Measurements from ENCODE around the gene NECAB2.
"Not testable (repeated sequence)": the region's sequence is repeated elsewhere in the genome, so short reads cannot be mapped to it uniquely, and the experiment has no call there.

NECAB2 gene

DNA sequence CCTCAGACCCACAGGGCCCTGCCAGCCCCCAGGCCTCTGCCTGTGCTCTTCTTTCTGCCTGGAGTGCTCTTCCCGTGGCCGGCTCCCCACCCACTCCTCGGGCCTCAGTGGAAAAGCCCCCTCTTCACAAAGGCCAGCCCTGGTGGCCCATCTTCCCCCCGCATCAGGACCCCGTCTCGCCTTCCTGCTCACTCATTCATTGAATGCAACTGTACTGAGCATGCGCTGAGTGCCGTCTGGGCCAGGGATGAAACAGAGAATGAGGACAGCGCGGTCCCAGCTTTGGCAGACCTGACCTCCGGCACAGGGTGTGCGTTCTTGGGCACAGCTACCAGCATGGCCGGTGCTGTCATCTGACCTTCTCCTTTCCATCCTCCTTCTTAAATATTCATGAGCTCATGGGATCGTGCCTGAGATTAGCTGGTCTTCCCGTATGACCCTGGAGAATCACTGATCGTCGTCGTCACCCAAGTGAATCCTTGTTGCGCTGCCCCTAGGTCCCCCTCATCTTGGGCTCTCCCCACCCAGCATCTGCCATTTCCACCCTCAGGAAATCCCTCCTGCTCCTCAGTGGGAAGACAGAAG is 31.4 kb upstream of the NECAB2 start:
- no peak for DNase-seq (ENCODE audit: low spot score)

DNA sequence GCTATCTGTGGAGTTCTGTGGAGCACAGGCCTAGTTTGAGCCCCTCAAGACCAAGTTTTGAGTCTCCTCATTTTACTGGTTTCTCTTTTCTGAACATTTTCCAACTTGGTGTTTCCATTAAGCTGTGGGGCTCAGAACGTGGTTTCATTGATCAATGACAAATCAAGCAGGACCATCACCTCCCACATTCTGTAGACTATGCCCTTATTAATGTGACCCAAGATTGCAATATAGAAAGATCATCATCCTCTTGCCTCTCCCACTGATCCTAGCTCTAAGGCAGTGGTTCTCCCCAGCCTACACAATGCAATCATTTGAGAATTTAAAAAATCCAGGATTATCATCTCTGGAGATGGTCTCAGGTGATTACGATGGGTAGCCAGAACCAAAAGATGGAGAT is 30.8 kb upstream of the NECAB2 start:
- DNase-seq (ENCODE audit: low spot score): no peak

DNA sequence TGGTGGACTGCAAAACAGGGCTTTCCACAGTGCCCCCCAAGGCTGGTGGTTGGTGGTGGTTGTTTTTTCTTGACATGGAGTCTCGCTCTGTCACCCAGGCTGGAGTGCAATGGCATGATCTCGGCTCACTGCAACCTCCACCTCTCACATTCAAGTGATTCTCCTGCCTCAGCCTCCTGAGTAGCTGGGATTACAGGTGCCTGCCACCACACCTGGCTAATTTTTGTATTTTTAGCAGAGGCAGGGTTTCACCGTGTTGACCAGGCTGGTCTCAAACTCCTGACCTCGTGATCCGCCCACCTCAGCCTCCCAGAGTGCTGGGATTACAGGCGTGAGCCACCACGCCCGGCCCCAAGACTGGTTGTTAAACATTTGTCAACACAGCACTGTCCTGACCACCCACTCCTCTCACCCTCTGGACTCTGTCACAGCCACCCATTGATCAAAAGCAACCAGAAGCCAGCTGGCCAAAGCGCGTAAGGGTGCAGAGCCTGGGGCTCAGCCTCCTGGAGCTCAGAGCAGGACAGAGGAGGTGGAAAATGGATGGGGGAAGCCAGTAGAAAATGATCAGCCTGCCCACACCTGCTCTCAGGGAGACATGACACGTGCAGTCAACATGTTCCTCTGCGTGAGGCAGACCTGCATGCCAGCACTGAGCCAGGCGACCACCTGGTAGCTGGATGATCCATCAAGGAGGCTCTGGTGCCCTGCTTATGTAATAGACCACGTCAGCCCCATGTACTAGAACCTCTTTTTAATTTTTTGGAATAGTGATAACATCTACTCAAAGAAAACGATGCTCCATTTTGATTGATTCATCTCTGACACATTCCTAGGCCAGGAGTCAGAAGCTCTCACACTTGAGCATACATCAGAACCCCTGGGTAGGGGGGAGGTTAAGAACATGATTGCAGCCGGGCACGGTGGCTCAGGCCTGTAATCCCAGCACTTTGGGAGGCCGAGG is 29.8 kb upstream of the NECAB2 start:
- no peak for DNase-seq (ENCODE audit: low spot score)

DNA sequence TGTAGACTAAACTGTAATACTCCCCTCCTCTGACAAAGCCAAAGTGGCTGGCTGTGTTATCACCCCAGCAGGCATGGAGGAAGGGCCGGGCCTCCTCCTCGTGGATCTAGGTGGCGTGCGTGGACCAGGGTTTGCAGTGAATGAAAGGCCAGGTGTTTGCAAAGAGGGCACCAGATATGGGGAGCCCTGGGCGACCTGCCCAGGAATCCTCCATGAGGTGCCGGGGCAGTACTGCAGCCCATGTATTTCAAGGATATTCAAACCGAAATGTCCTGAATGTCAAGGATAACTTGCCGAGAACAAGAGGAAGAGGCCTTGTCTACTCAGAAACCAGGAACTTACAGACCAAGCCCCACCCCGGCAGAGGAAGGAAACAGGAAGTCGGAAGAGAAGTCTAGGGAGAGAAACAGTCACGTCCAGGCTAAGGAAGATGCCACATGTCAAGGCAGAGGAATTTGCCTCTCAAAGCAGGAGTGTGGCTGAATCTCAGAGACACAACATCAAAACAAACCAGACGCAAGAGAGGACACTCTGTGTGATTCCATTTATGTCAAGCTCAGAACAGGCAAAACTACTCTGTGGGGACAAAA is 28.7 kb upstream of the NECAB2 start:
- no peak for DNase-seq (ENCODE audit: low spot score)

DNA sequence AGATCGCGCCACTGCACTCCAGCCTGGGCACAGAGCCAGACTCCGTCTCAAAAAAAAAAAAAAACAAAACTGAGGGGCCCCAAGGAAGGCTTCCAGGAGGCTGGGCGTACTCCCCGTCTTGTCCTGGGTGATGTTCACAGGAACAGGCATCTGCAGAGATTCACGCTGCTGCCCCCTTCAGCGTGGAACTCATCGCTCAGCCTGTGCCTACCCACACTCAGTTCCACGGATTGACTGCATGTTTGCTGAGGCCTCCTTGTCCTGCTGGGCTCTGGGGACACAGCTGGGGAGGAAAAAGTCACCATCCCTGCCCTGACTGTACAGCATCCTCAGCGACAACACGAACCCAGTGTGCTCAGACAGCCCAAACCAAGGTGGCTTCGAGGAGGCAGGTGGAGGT is 27.9 kb upstream of the NECAB2 start:
- DNase-seq (ENCODE audit: low spot score): no peak

DNA sequence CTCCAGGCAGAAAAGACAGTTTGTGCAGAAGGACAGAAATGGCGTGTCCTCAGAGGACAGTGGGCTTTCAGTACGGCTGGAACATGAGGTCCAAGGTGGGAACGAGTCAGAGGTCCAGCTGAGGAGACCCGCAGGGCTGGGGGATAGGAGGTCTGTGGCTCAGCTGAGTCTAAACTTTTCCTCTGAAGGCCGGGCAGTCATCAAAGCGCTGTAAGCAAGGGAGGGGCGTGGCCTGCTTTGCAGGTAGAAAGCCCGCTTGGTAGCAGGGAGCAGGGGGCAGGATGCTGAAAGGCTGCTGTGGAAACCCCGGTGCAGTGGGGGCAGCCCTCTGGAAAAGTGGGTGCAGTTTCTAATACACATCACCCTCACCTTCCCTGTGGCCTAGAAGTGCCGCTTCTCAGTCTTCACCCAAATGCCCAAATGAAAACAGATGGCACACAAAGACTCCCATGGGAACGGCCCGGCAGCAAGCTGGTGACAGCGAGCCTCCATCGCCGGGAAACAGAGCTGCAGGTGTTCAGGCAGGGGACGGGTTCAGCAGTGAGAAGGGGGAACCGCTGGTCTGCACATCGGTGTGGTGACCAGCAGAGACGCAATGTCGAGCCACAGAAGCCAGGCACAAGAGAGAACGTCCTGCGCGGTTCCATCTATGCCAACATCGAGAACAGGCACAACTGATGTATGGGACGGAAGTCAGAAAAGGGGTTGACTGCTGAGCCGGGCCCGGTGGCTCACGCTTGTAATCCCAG is 27.2 kb upstream of the NECAB2 start:
- DNase-seq (ENCODE audit: low spot score): no peak

DNA sequence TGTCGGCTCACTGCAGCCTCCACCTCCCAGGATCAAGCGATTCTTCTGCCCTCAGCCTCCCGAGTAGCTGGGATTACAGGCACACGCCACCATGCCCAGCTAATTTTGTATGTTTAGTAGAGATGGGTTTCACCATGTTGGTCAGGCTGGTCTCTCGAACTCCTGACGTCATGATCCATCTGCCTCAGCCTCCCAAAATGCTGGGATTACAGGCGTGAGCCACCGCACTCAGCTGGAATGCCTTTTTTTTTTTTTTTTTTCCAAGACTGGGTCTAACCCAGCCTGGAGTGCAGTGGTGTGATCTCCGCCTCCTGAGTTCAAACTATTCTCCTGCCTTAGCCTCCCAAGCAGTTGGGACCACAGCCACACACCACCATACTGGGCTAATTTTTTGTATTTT is 26.5 kb upstream of the NECAB2 start:
- not testable (repeated sequence) for DNase-seq (ENCODE audit: low spot score)

DNA sequence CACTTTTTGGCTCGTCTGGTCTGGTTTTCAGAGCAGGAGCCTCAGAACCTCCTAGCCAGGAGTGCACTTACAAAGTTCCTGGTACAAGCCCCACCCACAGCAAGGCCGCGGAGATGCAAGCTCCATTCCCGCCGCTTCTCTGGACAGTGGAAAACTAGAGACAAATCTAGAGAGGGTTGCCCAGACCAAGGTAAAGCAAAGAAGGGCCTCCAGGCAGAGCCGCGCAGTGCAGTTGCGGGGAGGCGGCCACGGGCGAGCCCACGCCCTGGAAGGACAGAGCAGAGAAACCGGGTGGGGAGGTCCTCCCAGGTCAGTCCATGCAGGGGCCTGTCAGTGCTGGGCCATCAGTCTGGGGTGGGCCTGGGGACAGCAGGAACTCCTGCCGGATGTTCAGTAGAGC is 26.0 kb upstream of the NECAB2 start:
- no peak for DNase-seq (ENCODE audit: low spot score)

DNA sequence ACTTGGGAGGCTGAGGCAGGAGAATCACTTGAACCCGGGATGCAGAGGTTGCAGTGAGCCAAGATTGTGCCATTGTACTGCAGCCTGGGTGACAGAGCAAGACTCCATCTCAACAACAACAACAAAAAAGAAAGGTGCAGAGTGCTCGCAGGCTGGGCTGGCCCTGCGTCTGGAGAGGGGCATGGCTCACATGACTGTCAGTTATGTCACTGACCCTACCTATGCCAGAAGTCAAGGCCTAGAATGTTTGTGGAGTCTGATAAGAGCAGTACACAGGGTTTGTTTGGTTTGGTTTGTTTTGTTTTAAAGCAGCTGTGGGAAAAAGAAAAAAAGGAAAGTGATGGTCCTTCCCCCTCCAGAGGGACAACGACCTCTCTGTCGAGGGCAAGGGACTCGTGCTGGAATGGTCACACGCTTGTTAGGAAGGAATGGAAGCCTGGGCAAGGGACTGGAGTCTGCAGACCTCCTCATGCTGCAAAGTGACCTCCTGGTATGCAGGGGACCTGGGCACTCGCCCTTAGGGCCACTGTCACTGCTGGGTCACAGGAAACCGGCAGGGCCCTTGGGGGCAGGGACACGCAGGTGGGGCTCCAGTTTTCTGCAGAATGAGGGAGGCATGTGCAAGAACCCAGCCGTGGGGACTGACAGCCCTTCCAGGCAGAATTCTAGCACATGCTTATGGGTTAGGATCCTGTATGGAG is 25.1 kb upstream of the NECAB2 start:
- DNase-seq (ENCODE audit: low spot score): no peak

DNA sequence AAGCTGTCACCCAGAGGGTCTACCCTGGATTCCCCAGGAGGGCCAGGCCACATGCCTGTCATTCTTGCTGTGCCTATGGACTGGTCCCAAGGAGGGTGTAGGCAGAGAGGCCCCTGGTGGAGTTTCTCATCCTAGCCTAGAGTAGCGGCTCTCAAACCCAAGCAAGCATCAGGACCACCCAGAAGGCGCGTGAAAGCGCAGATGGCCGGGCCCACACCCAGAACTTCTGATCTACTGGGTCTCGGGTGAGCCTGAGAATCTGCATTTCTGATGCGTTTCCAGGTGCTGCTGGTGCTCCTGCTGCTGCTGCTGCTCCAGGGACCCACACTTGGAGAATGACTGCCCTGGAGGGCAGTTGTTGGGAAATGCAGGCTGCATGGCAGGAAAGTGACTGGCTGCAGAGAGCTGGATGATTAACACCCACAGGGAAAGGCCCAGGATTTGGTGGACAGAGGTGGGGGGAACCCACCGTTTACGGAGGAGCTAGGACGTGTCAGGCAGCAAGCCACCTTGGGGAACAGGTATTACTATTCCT is 24.5 kb upstream of the NECAB2 start:
- no peak for DNase-seq (ENCODE audit: low spot score)

DNA sequence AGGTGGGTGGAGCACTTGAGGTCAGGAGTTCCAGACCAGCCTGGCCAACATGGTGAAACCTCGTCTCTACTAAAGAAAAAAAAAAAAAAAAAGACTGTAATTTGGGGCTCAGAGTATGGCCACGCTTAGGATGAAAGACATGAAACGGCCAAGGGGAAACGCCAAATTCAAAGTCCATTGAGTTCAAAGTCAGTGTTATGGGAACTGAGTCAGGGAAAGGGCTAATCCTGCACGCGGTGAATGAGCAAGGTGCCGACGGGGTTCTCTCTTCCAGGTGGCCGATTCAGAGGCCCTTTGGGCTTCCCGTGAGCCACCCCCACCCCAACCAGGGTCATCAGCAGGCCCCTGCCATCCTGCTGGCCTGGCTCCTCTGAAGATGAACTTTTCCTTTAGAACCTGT is 22.5 kb upstream of the NECAB2 start:
- DNase-seq (ENCODE audit: low spot score): no peak

DNA sequence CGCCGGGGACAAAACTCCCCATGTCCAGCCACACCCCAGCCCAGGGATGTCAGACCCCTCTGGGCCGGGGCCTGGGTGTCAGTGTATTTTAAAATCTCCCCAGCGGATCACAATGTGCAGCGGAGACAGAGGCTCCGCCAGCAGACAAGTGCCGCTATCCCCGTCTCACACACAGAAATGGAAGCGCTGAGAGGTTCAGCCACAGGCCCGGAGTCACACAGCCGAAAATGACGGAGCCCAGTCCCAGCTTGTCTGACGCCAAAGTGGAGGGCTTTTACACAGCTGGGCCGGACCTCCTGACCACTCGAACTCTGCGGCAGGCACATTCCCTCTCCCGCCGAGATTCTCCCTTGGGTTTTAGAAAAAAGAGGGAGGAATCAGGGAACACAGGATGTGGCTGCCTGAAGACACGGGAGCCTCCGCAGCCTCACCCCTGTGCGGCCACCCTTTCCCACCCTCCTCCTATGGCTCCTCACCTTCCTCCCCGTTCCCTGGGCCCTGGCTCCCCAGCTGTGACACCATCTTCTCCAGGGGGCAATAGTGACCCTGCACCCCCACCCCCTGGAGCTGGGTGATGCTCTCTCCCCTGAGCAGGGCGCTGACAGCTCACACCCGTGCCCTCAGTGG is 21.8 kb upstream of the NECAB2 start:
- DNase-seq (ENCODE audit: low spot score): peak; percentile 43

DNA sequence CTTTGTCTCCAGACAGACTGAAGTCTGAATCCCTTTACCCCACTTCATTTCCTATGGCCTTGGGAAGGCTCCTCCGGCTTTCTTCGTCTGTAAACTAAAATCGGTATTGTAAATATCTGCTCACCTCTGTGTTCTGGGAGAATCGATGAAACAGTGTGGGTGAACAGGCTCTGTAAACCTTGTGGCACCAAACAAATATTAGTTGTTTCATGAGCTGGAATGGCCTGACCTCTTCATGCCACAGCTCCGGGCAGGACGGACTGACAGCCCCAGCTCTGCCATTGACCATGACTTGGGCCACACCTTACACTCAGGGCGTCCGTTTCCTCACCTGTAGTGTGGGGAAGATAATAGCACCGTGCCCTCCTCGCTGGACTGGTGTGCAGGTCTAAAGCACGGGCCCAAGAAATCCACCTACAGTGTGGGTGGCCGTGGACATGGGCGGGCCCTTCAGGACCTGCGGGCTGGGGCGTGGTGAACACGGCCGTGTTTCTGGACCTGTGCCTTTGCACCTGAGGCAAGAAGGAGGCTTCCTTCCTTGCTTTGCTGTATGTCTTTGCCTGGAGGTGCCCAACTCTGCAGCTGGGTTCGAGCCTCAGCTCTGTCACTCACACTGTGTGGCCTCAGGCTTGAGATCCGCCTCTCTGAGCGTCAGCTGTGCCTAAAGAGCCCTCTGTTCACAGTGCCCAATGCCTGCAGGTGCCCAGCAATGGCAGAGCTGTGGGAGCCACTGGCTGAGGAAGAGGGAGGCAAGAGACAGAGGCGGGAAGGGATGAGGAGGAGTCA is 21.1 kb upstream of the NECAB2 start:
- no peak for DNase-seq (ENCODE audit: low spot score)

DNA sequence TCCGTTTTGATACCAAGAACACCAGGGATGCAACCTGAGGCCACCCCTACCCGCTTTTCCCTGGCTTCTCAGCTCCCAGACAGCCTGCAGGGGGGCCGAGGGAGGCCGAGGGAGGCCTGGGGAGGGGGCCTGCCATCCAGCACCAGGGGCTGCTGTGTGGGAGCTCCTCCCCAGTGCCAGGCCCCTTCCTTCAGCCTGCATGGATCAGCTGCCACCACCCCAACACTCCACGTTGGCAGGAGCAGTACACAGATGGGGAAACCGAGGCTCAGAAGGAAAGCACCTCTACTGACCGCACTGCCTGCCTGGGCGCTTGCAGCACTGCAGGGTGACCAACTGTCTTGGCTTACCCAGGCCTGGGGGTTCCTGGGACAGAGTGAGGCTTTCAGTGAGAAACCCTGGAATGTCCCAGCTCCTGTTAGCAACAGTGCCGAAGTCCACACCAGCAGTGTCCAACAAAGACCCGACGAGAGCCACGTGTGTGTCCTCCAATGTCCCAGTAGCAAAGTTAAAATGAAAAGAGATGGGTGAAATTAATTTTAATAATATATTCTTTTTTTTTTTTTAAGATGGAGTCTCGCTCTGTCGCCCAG is 20.3 kb upstream of the NECAB2 start:
- no peak for DNase-seq (ENCODE audit: low spot score)

DNA sequence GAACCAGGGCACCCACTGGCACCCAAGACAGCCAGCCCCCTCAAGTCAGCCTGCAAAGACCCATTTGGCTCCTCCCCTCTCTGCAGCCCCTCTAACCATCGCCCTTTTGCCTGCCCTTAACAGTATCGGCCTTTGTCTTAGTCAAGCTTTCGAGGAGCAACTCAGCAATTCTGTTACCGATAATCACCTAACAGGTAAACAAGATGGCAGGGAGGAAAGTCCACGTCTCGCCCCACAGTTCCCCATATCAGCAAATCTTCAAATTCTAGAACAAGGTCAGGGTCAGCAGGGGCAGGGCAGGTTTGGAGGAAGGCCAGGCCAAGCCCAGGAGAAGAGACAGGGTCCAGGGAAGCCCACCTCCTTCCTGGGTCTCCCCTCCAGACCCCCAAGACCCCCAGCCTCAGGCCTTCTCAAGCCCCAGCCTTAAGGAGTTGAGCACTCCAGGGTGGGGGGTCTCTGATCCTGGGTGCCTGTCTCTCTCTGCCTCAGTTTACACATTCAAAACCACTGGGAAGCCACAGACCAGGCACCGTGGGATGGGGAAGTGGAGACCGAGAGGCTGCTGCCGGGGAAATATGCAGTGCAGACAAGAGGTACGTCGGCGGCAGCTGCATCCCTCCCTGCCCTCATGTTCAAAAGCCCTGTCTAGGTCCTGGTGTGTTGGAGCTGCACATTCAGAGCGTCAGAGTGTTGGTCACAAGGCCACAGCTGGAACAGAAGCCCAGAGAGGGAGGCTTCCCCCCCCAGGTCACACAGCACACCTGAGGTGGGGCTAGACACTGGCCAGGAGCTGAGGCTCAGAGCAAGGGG is 18.9 kb upstream of the NECAB2 start:
- no peak for DNase-seq (ENCODE audit: low spot score)

DNA sequence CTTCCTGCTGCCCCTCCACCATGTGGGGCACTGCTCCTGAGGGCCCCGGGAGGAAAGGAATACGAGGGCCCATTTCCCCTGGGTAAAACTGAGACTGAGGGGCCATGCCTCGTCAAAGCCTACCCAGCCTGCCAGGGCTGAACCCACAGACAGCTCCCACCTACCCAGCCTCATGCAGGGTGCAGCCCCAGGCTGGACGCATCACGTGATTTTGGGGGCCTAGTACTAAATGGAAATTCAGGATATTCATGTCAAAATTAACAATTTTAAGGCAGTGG is 18.4 kb upstream of the NECAB2 start:
- DNase-seq (ENCODE audit: low spot score): no peak

DNA sequence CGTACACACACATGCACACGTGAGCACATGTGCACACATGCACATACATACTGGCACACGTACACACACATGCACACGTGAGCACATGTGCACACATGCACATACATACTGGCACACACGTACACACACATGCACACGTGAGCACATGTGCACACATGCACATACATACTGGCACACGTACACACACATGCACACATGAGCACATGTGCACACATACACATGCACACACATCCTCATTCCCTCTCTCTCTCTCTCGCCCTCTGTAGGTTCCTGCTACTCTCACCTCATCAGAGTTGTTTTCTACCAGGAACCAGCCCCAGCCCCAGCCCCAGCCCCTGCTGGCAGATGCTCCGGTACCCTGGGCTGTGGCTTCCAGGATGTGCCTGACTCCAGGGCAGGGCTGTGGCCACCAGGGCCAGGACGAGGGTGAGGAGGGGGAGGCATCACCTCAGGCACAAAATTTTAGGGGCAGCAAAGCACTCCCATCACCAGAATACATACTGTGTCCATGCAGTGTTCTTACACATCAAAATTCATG is 17.1 kb upstream of the NECAB2 start:
- not testable (repeated sequence) for DNase-seq (ENCODE audit: low spot score)

DNA sequence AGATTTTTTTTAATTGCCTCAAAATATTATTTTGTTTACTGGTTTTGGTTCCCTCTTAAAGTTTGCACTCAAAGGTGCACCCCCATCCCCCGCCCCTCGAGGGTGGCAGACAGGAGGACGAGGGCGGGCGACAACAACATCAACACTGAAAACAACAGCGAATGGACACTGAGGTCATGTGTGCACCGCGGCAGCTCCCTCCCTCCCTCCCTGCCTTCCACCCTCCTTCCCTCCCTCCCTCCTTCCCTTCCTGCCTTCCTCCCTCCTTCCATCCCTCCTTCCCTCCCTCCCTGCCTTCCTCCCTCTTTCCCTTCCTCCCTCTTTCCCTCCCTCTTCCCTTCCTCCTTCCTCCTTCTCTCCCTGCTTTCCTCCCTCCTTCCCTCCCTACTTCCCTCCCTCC is 16.5 kb upstream of the NECAB2 start:
- DNase-seq (ENCODE audit: low spot score): no peak

DNA sequence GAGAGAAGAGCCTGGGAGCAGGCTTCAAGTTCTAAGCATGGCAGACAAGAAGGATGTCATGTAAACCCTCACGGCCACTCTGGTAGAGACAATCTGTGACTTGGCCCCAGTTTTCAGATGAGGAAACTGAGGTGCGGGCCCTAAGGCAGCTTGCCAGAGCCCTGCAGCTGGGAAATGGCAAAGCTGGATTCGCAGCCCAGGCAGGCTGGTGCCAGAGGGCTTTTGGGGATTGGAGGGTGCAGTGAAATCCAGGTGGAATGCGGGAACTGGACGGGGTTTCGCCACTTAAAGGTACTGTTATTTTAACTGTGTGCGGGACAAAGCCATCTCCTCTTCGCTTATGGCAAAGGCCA is 15.5 kb upstream of the NECAB2 start:
- peak; percentile 56 for DNase-seq (ENCODE audit: low spot score)
